GM12865 (cell line): Measurements from ENCODE around the gene C16orf74.

Source experiments
- DNase-seq: peaks from one replicate; pipeline ENCODE4 v3.0.0; 2010; ENCODE audit warnings: low read depth
- H3K4me3 ChIP-seq: 2 replicates; pipeline ENCODE4 v1.5.1; 2011; ENCODE audit warnings: mild to moderate bottlenecking, low read depth, low read length, control low read depth
- TF ChIP-seq, protein P1 (sequence below): IDR thresholded peaks from 2 replicates; pipeline ENCODE4 v1.5.1; 2011; ENCODE audit warnings: low read length, control low read depth, low read depth, inconsistent platforms; ENCODE audit not compliant: insufficient read depth; ENCODE audit errors: missing control alignments

Gene C16orf74

DNA sequence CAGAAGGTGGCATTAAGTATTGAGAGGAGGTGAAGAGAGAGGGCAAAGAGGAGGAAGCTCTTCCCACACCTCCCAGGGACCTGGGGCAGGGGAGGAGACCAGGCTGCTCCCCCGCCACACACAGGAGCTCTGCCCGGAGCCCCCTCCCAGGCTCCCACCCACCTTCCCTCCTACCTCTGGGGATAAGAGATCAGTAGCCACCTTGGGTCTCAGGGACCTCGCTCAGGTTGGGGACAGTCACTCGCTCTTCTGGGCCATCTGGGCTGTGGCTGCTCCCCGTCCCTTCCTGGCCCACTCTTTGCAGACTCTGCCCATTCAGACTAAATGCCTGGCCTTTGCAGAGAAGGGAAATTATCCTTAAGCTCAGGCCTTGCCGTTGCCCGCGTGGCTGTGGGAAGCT is 14.9 kb upstream of the C16orf74 start:
- no peak for DNase-seq
- TF ChIP-seq, protein P1, sequence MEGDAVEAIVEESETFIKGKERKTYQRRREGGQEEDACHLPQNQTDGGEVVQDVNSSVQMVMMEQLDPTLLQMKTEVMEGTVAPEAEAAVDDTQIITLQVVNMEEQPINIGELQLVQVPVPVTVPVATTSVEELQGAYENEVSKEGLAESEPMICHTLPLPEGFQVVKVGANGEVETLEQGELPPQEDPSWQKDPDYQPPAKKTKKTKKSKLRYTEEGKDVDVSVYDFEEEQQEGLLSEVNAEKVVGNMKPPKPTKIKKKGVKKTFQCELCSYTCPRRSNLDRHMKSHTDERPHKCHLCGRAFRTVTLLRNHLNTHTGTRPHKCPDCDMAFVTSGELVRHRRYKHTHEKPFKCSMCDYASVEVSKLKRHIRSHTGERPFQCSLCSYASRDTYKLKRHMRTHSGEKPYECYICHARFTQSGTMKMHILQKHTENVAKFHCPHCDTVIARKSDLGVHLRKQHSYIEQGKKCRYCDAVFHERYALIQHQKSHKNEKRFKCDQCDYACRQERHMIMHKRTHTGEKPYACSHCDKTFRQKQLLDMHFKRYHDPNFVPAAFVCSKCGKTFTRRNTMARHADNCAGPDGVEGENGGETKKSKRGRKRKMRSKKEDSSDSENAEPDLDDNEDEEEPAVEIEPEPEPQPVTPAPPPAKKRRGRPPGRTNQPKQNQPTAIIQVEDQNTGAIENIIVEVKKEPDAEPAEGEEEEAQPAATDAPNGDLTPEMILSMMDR: no peak
- H3K4me3 ChIP-seq: no peak overlapping the region

DNA sequence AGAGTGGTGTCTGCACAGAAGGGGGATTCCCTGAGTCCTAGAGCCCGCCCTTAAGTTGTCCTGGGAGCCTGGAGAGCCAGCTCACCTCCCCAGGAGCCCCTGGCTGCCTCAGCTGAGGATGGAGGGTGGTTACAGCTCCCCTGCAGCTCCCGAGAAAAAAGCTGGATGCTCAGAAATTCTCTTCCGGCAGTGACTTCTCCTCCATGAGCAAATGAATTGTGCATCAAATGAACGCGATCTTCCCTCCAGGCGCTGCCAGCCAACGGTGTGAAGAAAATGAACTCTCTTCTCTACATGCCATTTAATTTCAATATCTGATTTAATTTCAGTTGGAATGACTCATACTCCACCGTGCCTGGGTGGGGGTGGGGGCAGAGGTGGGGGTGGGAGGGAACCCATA is 14.3 kb upstream of the C16orf74 start:
- H3K4me3 ChIP-seq: no peak overlapping the region
- no peak for DNase-seq
- TF ChIP-seq, protein P1: no peak

DNA sequence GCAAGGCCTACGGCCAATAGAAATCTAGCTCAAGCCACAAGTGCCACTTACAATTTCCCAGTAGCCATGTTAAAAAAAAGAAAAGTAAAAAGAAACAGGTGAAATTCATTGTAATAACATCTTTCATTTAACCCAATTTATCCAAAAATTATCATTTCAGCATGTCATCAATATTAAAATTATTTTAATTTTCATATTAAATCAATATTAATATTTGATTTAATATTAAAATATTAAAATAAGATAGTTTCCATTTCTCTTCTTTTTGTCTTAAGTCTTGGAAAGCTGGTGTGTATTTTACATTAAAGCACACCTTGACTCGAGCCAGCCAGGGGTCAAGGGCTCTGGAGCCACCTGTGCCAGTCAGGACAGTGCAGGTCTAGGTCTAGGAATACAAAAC is 12.7 kb upstream of the C16orf74 start:
- H3K4me3 ChIP-seq: no peak overlapping the region
- no peak for DNase-seq
- TF ChIP-seq, protein P1: no peak

DNA sequence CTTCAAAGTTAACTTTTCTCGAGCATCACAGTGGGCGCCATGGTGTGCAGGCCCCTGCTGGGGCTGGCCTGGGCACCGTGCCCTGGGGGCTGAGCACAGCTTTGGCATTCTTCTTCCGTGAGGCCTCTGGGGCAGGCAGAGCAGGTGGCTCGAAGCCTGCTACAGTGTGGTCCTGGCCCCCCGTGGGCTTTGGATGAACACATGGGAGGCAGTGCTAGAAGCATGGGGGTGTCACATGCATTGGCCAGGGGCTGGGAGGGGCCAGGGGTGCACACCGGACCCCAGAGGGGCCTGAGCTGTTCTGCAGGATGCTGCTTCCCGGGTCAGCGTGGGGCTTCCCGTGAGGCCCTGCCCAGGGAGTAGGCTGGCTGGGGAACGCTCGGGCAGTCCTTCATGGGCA is 12.1 kb upstream of the C16orf74 start:
- DNase-seq: no peak
- TF ChIP-seq, protein P1: no peak
- no peak overlapping the region for H3K4me3 ChIP-seq

DNA sequence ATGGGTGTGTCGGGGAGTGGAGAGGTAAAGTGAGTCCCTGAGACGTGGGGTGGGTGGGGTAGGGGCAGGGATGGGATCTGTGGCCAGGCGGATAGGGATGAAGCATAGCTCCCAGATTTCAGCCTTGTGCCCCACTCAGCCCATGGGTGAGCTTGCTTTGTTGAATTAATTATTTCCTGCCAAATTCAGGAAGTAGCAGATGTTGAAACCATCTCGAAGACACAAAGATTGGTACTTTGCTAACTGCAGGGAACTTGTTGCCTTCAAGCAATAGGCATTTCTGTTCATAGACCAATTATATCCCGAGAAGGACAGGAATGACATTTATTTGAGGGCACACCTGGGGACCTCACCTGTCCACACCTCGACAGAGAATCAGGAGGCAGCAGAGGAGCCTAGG is 11.0 kb upstream of the C16orf74 start:
- no peak overlapping the region for H3K4me3 ChIP-seq
- TF ChIP-seq, protein P1: no peak
- DNase-seq: no peak

DNA sequence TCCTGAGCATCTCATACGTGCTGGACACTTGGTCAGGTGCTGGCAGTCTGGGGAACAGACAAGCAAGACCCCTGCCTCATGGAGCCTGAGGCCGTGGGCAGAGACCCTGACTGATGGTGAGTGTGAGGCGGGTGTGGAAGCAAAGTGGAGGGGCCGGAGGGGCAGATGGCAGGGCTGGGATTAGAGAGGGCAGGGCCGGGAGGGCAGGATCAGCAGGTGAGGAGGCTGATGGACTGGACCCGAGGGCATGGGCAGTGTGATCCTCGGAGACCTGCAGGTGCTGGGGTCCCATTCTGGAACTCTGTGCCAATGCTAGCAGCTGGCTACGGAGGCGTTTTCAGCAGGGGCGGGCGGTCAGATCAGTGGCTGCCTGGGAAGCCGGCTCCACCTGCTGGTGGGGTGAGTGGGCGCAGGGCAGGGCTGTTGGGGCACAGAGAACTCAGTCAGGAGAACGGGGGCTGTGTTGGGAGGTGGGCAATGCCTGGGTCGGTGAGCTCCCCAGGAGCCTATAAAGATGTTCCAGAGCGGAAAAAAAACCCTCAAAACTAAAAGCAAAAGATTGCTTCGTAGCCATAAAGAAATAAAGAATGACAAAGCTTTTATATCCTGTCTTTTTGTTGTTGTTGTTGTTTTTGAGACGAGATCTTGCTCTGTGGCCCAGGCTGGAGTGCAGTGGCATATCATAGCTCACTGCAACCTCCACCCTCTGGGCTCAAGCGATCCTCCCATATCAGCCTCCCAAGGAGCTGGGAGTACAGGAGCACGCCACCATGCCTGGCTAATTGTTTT is 8.9 kb upstream of the C16orf74 start:
- DNase-seq: peak; percentile 69
- H3K4me3 ChIP-seq: no peak overlapping the region
- TF ChIP-seq, protein P1: peak; percentile 89

DNA sequence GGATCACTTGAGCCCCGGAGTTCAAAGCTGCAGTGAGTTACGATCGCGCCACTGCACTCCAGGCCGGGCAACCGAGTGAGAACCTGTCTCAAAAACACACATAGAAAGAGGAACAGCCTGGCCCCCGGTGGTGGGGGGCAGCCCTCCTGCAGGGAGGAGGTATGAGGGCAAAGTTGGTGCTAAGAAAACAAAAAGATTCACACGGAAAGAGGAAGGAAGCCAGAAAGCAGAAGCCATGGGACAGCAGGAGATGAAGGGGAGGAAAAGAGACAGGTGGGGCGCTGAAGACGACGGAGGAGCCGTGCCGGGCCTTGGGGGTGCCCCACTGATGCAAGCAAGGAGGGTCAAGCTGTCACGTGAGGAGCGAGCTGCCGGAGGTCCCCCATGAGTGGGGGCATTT is 8.2 kb upstream of the C16orf74 start:
- H3K4me3 ChIP-seq: no peak overlapping the region
- TF ChIP-seq, protein P1: no peak
- DNase-seq: peak; percentile 43
